ENCODE results near the gene TMPRSS9.

TMPRSS9 gene

DNA sequence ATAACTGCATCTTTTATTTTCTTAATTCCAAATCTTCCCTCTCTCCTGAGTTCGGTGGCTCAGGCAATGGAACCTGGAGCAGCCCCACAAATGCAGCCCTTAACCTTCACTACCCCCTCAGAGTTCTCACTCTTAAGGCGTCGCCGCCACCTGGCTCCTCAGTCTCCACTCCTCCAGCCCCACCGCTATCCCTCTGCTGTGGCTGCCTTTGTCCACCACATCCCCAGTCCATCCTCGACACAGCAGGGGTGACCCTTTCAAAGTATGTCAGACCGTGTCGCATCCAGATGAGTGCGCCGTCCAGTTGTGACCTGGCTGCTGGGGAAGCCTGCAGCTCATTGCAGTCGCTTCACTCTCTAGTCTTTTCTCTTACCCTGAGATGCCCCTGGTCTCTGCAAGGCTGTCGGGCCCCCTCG is 30.6 kb upstream of the TMPRSS9 start:
- no peak for DNase-seq (ENCODE audit: low read depth in 2 of 2)

DNA sequence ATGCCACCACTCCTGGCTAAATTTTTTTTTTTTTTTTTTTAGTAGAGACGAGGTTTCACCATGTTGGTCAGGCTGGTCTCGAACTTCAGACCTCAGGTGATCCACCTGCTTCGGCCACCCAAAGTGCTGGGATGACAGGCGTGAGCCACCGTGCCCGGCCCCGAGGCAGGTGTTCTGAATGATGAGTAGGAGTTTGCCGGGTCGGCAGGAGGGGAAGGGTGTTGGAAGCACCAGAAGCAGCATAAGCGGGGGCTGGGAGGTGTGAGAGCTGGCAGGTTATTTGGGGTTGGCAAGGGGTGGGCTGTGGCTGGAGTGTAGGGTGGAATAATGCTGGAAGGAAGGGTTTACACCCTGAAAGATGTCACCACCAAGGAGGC is 29.8 kb upstream of the TMPRSS9 start:
- DNase-seq (ENCODE audit: low read depth in 2 of 2): no peak

DNA sequence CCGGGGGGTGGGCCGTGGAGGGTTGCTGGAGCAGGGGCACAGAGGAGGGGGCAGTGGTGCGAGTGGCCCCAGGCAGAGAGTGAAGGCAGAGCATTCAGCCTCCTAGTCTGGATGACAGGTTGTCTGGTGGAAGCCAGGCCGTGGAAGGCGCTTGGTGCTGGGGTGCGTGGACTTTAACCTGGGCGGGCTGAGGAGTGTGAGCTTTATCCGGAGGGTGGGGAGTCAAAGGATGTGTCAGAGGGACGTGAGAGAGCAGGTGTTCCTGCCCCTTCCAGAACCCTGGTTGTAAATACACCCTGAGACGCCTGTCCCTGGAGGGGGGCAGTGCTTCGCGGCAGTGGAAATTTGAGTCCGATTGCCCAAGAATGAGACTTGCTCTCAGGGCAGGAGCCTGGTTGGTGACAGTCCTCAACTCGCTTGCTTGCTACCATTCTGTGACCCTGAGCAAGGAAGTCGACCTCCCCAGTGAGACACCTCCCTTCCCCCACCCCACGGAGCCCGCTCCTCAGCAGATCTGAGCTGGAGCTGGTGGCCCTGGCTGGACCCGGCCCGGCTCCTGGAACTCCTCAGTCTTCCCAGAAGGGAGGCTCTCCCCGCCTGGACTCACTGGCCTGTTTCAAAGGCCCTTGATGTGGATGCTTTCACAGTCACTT is 29.3 kb upstream of the TMPRSS9 start:
- DNase-seq (ENCODE audit: low read depth in 2 of 2): no peak

DNA sequence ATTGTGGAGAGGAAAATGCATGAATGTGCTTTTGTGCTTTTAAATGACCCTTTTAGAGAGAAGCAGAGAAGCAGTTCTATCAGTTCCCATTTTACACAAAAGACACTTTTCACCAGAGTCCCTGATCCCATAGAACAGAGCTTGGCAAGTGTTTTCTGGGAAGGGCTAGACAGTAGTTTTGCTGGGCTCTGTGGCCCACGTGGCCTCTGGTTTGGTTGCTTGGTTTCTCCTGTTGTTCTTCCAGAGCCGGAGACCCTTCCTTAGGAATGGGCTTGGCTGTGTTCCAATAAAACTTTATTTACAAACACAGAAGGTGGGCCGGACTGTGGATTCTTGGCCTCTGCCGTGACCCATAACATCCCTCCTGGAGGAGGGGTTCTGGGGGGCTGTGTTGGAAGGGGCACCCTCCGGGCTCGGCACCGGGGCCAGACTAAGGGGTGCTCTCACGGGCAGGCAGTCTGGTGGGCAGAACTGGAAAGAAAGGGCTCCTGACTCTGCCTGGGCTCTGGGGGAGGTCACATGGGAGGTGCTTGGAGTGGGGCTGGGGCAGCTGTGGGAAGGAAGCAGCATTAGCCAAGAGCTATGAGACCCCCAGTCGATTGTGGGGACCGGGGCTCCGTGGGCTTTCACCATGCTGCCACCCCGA is 28.3 kb upstream of the TMPRSS9 start:
- no peak for DNase-seq (ENCODE audit: low read depth in 2 of 2)

DNA sequence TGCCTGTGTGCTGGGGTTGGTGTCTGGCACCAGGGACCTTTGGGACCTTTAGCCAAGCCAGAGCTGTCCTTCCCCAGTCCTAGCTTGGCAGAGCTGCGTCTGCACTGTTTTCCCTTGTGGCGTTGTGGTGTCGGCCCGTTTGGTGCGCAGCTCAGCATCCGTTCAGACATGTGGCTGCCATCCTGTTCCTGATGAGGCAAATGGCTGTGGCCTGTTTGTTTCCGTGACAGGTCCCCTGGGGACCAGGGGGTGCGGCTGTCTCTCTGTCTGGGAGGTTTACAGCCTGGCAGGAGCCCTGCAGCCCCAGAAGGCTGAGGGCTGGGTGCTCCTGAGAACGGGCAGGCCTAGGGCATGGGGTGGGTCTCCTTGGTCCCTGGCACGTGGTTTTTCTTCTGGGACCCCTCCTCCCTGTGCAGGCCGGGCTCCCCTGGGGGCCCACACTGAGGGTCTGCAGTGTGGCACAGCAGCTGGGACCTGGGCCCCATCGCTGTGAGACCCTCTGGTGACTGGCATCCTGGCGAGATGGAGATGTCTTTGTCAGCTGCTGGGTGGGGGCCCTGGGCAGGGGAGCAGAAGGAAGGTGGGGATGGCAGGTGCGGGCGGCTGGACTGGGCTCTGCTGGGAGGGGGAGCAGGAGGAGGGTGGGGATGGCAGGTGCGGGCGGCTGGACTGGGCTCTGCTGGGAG is 27.6 kb upstream of the TMPRSS9 start:
- no peak for DNase-seq (ENCODE audit: low read depth in 2 of 2)

DNA sequence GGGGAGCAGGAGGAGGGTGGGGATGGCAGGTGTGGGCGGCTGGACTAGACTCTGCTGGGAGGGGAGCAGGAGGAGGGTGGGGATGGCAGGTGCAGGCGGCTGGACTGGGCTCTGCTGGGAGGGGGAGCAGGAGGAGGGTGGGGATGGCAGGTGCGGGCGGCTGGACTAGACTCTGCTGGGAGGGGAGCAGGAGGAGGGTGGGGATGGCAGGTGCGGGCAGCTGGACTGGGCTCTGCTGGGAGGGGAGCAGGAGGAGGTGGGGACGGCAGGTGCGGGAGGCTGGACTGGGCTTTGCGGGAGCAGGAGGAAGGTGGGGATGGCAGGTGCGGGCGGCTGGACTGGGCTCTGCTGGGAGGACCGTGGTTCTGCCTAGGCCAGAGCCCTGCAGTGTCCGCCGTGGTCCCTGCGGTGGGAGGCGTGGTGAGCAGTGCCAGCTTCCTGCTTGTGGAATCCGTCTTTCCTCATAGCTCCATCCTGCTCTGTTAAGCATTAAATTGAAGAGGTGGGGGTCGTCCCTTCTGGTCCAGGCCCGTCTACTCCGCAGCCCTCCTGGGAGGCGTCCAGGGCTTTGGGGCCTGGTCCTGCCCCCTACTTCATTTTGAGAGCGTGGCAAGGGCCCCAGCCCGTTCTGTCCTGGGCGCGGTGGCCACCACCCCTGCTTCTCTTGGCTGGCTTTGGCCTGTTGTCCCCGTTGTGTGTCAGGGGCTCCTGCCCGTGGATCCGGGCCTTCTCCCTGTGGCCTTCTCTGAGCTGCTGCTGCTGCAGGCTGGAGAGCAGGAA is 26.8 kb upstream of the TMPRSS9 start:
- no peak for DNase-seq (ENCODE audit: low read depth in 2 of 2)

DNA sequence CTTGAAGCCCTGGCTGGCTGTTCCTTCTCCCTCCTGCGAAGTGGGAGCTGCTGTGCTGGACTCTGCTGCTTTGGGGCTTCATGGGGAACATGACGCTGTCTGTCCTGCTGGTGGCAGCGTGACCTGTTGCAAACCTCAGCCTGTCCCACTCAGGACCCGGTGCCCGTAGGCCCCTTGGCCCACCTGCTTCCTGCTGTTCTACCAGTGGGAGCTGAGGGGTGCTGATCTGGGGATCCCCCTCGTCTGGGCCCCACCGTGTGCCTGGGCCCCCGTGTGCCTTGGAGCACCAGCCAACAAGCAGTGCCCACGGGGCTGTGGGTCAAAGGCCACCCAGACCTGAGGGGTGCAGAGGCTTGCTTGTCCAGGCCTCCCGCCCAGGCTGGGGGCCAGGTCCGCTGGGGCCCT is 26.3 kb upstream of the TMPRSS9 start:
- no peak for DNase-seq (ENCODE audit: low read depth in 2 of 2)

DNA sequence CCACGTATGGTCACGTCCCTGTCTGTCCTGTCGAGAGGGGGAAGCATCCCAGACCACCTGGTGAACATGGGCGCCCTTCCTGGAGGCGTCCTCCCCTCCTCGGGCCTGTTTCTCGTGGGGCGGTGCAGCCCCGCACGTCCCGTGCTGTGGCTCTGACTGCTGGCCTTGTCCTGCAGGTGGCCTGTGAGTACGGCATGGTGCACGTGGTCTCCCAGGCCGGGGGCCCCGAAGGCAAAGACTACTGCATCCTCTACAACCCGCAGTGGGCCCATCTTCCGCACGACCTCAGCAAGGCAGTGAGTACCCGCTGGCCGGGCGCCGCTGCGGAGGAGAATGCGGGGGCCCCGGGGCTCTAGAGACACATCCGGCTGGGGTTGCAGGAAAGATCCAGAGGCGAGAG is 25.6 kb upstream of the TMPRSS9 start:
- no peak for DNase-seq (ENCODE audit: low read depth in 2 of 2)

DNA sequence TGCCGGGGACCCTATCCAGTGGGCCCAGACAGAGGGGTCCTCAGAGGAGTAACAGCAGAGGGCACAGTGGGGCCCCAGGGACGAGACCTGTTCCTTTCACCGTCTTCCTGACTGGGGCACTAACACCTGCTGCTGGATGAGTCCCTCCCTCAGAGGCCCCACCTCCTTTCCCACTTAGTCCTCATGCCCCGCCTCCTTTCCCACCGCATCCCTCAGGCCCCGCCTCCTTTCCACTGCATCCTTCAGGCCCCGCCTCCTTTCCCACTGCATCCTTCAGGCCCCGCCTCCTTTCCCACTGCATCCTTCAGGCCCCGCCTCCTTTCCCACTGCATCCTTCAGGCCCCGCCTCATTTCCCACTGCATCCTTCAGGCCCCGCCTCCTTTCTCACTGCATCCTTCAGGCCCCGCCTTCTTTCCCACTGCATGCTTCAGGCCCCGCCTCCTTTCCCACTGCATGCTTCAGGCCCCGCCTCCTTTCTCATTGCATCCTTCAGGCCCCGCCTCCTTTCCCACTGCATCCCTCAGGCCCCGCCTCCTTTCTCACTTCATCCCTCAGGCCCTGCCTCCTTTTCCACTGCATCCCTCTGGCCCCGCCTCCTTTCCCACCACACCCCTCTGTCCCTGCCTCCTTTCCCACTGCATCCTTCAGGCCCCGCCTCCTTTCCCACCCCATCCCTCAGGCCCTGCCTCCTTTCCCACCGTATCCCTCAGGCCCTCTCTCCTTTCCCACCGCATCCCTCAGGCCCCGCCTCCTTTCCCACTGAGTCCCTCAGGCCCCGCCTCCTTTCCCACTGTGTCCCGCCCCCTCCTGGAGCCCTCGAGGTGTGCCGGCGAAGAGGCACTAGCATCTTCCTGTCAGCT is 24.8 kb upstream of the TMPRSS9 start:
- DNase-seq (ENCODE audit: low read depth in 2 of 2): no peak

DNA sequence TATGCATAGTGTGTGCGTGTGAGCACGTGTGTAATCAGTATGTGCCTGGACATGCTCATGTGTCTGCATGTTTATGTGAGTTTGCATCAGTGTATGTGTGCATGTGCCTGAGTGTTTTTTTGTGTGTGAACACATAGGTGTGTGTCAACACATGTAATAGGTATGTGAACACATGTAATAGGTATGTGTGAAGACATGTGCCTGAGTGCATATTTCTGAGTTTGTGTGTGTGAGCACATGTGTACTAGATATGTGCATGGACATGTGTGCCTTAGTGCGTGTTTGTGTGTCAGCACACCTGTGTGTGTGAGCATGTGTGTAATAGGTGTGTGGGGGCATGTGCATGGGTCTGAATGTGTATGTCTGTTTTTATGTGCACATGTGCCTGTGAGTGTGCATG is 24.2 kb upstream of the TMPRSS9 start:
- DNase-seq (ENCODE audit: low read depth in 2 of 2): no peak

DNA sequence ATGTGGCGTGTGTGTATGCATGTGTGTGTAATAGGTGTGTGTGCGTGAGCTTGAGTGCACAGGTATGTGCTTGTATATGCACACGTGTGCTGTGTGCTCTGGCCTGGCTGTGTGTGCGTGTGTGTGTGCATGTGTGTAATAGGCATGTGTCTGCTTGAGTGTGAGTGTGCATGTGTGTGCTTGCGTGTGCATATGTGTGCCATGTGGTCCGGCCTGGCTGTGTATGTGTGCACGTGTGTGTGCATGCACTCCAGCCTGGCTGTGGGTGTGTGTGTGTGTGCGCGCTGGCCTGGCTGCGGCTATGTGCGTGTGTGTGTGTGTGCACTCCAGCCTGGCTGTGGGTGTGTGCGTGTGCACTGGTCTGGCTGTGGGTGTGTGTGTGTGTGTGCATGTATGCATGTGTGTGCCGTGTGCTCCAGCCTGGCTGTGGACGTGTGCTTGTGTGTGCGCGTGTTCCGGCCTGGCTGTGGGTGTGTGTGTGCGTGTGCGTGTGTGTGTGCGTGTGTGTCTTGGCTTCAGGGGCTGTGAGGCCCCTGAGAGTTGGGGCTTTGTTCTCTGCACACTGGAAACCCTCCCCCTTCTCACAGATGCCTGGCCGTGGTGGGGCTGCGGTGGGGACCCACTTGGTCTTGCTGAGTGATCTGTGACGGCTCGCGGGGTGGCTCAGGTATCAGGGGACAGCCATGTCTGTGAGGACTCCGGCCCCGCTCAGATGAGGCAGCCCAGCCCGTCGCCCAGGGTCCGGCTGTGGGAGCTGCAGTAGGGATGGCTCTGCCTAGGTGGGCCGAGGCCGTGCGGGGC is 23.3 kb upstream of the TMPRSS9 start:
- DNase-seq (ENCODE audit: low read depth in 2 of 2): no peak

DNA sequence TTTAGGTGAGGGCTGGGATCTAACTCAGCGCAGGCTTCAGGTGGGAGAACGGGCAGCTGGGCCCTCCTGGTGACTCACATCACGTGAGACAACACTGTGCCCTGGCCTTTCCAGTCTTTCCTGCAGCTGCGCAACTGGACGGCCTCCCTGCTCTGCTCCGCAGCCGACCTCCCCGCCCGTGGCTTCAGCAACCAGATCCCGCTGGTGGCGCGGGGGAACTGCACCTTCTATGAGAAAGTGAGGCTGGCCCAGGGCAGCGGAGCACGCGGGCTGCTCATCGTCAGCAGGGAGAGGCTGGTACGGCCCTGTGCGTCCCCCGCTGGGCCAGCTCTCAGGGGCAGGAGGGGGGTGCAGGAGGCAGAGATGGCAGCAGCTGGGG is 22.7 kb upstream of the TMPRSS9 start:
- no peak for DNase-seq (ENCODE audit: low read depth in 2 of 2)

DNA sequence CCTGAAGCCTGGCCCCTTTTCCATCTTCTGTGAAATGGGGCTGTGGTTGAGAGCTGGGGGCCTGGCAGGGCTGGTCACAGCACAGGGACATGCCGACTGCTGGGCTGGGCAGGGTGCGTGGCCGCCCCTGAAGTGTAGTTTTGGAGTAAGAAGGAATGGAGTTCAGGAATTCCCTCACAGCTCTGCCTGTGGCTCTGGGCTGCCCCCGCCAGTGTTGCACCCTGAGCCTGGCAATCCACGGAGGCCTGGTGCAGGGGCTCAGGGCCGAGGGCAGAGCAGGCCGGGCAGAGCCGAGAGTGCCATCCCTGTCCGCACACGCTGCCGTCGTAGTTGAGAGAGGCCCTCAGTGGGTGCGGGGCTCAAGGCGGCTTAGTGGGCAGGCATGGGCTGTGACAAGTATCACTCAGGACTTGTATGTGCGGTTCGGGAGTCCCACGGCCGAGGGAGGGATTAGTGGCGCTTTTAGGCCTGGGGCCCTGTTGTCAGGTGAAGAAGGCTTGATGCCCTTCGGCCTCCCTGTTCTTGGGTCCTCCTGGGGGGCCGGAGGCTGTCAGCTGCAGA is 21.9 kb upstream of the TMPRSS9 start:
- DNase-seq (ENCODE audit: low read depth in 2 of 2): no peak

DNA sequence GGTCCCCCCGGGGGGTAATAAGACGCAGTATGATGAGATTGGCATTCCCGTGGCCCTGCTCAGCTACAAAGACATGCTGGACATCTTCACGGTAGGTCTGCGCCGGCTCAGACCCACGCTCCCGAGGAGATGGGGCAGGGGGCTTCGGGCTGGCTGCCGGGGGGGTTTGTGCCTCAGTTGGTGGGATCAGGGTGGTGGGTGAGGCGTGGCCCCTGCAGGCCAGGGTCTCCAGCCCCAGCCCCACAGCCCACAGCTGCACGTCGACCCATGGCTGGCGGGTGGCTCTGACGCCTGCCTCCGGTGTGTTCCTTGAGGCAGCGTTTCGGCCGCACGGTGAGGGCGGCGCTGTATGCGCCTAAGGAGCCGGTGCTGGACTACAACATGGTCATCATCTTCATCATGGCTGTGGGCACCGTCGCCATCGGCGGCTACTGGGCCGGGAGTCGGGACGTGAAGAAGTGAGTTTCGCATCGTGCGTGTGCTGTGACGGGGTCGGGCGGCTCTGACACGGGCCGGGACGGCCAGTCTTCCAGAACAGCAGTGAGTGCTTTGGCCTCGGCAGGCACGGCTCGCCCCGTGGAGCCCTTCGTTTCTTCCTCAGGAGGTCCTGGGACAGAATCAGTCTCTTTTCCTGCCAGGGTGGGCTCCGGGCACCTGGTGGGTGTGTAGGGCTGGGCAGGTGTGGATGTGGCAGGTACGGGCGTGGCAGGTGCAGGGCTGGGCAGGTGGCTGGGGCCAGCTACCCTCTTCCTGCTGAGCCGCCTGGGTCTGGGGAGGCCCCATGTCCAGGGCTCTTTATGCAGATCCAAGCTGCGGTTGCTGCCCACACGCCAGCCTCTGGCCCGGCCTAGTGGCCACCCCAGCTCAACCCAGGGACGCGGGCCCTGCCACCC is 21.1 kb upstream of the TMPRSS9 start:
- no peak for DNase-seq (ENCODE audit: low read depth in 2 of 2)

DNA sequence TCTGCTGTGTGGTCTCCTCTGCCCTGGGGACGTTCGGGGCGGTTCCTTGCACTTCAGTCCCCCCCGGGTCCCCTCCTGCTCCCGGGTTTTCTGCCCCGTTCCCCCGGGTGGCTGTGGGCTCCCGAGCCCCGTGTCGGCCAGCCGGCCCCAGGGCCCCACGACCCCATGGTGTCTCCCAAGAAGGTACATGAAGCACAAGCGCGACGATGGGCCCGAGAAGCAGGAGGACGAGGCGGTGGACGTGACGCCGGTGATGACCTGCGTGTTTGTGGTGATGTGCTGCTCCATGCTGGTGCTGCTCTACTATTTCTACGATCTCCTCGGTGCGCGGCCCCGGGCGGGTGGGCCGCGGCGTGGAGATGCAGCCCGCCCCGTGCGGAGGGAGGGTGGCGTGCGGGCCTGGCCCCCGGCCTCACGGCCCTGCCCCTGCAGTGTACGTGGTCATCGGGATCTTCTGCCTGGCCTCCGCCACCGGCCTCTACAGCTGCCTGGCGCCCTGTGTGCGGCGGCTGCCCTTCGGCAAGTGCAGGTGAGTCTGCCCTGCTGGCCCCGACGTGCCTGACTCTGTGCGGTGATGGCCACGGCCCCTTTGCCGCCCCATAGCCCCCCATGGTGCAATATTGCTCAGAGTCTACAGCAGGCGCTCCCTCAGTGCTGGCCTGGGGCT is 20.3 kb upstream of the TMPRSS9 start:
- no peak for DNase-seq (ENCODE audit: low read depth in 2 of 2)

DNA sequence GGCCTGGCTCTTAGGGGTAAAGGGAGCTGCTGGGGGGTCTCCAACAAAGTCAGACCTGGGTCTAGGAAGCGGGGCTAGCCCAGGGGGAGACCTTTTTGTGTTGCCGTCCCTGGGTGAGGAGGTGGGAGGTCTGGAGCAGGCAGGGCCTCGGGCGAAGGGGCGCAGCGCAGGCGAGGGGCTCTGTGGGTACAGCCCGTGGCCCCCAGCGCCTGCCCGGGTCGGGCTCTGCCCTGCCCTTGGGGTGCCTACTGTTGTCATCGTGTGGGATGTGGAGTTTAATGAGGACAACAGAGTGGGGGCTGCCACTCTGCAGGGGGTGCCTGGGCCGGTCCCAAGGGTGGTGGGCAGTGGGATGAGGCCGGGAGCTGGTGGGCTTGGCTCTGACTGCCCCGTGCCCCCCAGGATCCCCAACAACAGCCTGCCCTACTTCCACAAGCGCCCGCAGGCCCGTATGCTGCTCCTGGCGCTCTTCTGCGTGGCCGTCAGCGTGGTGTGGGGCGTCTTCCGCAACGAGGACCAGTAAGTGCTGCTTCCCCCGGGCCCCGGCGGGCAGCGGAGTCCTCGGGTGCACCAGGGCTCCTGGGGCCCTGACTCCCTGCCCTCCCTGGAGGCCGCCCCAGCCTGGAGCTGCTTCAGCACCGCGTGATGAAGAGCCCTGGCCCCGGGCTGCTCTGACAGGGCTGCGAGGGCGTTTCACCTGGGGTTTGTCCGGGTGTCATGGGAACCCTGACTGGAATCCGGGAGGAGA is 19.4 kb upstream of the TMPRSS9 start:
- DNase-seq (ENCODE audit: low read depth in 2 of 2): no peak

DNA sequence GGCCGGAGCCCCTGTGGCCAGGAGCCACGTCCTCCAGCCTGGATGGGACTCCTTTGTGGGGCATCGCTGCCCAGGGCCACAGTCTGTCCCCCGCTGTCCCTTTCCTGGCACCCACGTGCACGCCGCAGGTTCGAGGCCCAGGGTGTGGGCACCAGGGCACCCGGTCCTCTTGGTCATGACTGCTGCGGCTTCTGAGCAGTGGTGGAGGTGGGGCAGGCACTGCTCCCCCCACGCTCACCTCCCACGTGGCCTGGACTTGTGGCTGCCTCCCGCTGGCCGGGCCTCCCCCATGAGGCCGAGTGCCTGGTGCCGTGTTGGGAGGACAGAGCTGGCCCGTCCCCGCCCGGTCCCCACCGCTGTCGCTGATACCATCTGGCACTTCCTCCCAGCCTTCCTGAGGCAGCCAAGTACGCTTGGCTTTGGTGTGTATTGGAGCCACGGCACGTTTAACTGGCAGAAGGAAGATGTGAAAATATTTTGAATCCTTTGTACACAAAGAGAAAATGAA is 18.8 kb upstream of the TMPRSS9 start:
- no peak for DNase-seq (ENCODE audit: low read depth in 2 of 2)

DNA sequence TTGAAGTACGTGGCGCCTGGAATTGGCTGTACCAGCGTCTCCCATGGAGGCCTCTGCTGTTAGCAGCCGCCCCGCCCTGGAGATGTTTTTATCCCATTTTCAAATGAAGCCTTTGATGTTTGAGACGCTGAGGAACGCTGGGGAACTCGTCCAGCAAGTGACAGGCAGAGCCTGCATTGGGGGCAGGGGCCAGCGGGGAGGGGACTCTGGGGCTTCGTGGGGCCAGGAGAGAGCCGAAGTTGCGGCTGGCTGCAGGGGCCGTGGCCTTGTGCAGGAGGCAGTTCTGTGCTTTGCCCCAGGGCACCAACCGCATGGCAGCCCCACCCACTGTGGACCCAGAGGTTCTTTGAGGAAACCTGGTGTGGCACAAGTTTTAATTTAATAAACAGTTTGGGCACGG is 18.1 kb upstream of the TMPRSS9 start:
- no peak for DNase-seq (ENCODE audit: low read depth in 2 of 2)

All from stimulated activated CD8-positive, alpha-beta memory T cell treated with anti-CD3 and anti-CD28 coated beads, Interleukin-7, amount 100 ng/mL, for 4 hours (primary cell).